Stomach (tissue), 9 donors: ENCODE measurements around the gene ATL1. TPM values are rescaled to one million over a fixed set of nuclear protein-coding genes. Genes with fewer than 3 reads are reported as not detected.
"Not testable (repeated sequence)": the region's sequence is repeated elsewhere in the genome, so short reads cannot be mapped to it uniquely, and the experiment has no call there.

Source experiments
- DNase-seq, 2 donors: peaks; one replicate each; pipeline versions ENCODE4 v3.0.0 to v3.0.0-alpha.2; 2013 to 2019
- H3K27ac ChIP-seq, 5 donors: fragments of 200-600 bp in 4 of 5; sonication (generic) in 4 of 5; one replicate each; pipeline ENCODE4 v1.5.1; 2013 to 2019; ENCODE audit warnings: mild to moderate bottlenecking in 1 of 5, moderate library complexity in 1 of 5
- H3K27me3 ChIP-seq, 3 donors: fragments of 200-600 bp; sonication (generic); one replicate each; pipeline ENCODE4 v1.5.1; 2017 to 2019; ENCODE audit warnings: mixed run types in 1 of 3
- H3K36me3 ChIP-seq, 4 donors: fragments of 200-600 bp; sonication (generic); 1 replicate in 3 of 4; 2 replicates in 1 of 4; pipeline ENCODE4 v1.5.1; 2016 to 2019
- H3K4me1 ChIP-seq, 4 donors: fragments of 200-600 bp; sonication (generic); one replicate each; pipeline ENCODE4 v1.5.1; 2016 to 2019
- H3K4me3 ChIP-seq, 4 donors: fragments of 200-600 bp; sonication (generic) in 3 of 4; one replicate each; pipeline ENCODE4 v1.5.1; 2016 to 2019; ENCODE audit warnings: mild to moderate bottlenecking in 1 of 4
- H3K9me3 ChIP-seq, 4 donors: fragments of 200-600 bp; sonication (generic); one replicate each; pipeline ENCODE4 v1.5.1; 2016 to 2019
- EP300 ChIP-seq: sonication (generic); formaldehyde crosslinking; IDR thresholded peaks from one replicate; pipeline ENCODE4 v1.6.1; 2017; ENCODE audit warnings: antibody characterized with exemption
- POLR2A ChIP-seq, 4 donors: fragments of 450-650 bp; IDR thresholded peaks; one replicate each; pipeline ENCODE4 v1.6.1; 2016; ENCODE audit warnings: antibody characterized with exemption in 4 of 4, control low read depth in 2 of 4, mild to moderate bottlenecking in 1 of 4, moderate library complexity in 1 of 4
- POLR2AphosphoS5 ChIP-seq, 3 donors: sonication (generic); formaldehyde crosslinking; IDR thresholded peaks; one replicate each; pipeline ENCODE4 v1.6.1; 2016; ENCODE audit warnings: antibody characterized with exemption in 3 of 3
- WGBS, 5 donors: extraction: QIAGEN DNeasy Blood & Tissue Kit in 3 of 5; methylation state at CpG; one replicate each; pipeline versions ENCODE4 v1.1.5 to v1.1.7; 2013 to 2018; 5-methylcytosine and 5-hydroxymethylcytosine counted together
- intact Hi-C: fragments of 100-400 bp; cut with DNase I; formaldehyde crosslinking; loops from one replicate; pipeline ENCODE4 v1.15.1; 2023; ENCODE audit warnings: low total_unique reads
- polyA plus RNA-seq, 3 donors: library from polyadenylated mRNA; stranded (reverse); fragments of 200-250 nt; gene quantifications; one replicate each; pipeline ENCODE4 v1.2.3, GENCODE V29; 2013
- total RNA-seq, 5 donors: library from RNA; depleted of rRNA; stranded (reverse); fragments of >200 nt; gene quantifications; one replicate each; pipeline versions ENCODE4 v1.1.0 to v1.2.3, GENCODE V29; 2014 to 2016
- TF ChIP-seq, protein P1 (sequence below), 7 experiments: fragments of 450-650 bp in 4 of 7; fragments of 200-600 bp in 3 of 7; sonication (generic) in 3 of 7; IDR thresholded peaks; one replicate each; pipeline ENCODE4 v1.5.1; 2016 to 2019; ENCODE audit warnings: antibody characterized with exemption in 7 of 7, control low read depth in 2 of 7, mild to moderate bottlenecking in 1 of 7
- donor health status: healthy with polysubstance abuse.
- donor health status: Bipolar disorder and iron deficiency.
- donor health status: healthy.

ATL1 gene
- total and polyA plus RNA-seq, 8 donors = 0.58 to 10.1 (median 2.2) TPM

DNA sequence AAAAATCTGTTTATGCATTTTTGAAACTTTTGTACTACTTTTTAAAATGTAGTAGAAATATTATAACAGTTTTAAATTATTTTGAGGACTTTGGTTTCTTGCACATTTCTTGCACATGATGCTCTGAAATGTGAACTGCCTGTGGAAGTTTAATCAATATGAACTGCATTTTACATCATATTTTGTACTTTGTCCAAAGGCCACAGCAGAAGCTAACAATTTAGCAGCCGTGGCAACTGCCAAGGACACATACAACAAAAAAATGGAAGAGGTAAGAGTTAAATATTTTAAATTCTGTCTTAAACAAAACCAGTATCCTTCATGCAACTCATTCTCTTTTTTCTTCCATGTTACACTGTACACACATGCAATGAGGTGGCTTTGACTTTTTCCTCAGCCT lies 63.0 kb downstream of the ATL1 start:
- WGBS, 5 donors = 83 to 89% (median 85%) methylated on average over 1 of the region's 1 CpG
- peaks cover 0 to 48% (median 20%) of the 10 kb centered on the region in 4 donors for H3K36me3 ChIP-seq
- no peak for TF ChIP-seq EP300
- TF ChIP-seq, protein P1, sequence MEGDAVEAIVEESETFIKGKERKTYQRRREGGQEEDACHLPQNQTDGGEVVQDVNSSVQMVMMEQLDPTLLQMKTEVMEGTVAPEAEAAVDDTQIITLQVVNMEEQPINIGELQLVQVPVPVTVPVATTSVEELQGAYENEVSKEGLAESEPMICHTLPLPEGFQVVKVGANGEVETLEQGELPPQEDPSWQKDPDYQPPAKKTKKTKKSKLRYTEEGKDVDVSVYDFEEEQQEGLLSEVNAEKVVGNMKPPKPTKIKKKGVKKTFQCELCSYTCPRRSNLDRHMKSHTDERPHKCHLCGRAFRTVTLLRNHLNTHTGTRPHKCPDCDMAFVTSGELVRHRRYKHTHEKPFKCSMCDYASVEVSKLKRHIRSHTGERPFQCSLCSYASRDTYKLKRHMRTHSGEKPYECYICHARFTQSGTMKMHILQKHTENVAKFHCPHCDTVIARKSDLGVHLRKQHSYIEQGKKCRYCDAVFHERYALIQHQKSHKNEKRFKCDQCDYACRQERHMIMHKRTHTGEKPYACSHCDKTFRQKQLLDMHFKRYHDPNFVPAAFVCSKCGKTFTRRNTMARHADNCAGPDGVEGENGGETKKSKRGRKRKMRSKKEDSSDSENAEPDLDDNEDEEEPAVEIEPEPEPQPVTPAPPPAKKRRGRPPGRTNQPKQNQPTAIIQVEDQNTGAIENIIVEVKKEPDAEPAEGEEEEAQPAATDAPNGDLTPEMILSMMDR (IDR thresholded peaks at IDR 0.05) = no peak
- TF ChIP-seq POLR2A (IDR thresholded peaks at IDR 0.05) = no peak
- TF ChIP-seq POLR2AphosphoS5 (IDR thresholded peaks at IDR 0.05) = no peak
- H3K27ac ChIP-seq = no peak overlapping the region
- no peak overlapping the region for H3K4me3 ChIP-seq
- no peaks in the 10 kb centered on the region for H3K4me1 ChIP-seq
- no peaks in the 10 kb centered on the region for H3K27me3 ChIP-seq
- intact Hi-C loops = no loop called here
- H3K9me3 ChIP-seq = no peaks in the 10 kb centered on the region
- DNase-seq = no peak

DNA sequence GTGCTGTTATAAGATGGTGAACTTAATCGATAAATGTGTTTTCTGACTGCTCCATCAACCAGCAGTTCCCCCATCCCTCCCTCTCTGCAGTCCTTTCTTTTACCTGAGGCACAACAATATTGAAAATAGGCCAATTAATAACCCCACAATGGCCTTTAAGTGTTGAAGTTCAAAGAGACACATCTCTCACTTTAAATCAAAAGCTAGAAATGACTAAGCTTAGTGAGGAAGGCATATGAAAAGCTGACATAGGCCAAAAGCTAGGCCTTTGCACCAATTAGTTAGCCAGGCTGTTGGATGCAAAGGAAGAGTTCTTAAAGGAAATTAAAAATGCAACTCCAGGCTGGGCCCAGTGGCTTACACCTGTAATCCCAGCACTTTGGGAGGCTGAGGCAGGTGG lies 64.5 kb downstream of the ATL1 start:
- Histone ChIP-seq H3K36me3 (peaks cover 0 to 59% (median 32%) of the 10 kb centered on the region in 4 donors), H3K27me3 (no peaks in the 10 kb centered on the region), H3K27ac (no peak overlapping the region), H3K9me3 (no peaks in the 10 kb centered on the region), H3K4me3 (no peak overlapping the region), H3K4me1 (no peaks in the 10 kb centered on the region)
- intact Hi-C loops = no loop called here
- 87 to 98% (median 94%) methylated on average over 1 of the region's 1 CpG for WGBS, 5 donors
- TF ChIP-seq POLR2AphosphoS5 (IDR thresholded peaks at IDR 0.05) = no peak
- TF ChIP-seq EP300 = no peak
- TF ChIP-seq, protein P1 (IDR thresholded peaks at IDR 0.05) = no peak
- no peak for TF ChIP-seq POLR2A (IDR thresholded peaks at IDR 0.05)
- no peak for DNase-seq

DNA sequence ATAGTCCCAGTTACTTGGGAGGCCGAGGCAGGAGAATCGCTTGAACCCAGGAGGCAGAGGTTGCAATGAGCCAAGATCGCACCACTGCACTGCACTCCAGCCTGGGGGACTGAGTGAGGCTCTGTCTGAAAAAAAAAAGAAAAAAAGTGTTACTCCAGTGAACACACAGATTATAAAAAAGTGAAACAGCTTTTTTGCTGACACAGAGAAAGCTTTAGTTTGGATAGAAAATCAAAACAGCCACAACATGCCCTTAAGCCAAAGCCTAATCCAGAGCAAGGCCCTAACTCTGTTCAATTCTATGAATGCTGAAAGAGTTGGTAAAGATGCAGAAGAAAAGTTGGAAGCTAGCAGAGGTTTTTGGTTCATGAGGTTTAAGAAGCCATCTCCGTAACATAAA lies 65.0 kb downstream of the ATL1 start:
- H3K27ac ChIP-seq, DNase-seq, H3K9me3 ChIP-seq, H3K27me3 ChIP-seq, H3K4me3 ChIP-seq, intact Hi-C loops, H3K4me1 ChIP-seq: not testable (repeated sequence)
- WGBS, 5 donors = 96 to 98% (median 97%) methylated on average over 4 of the region's 4 CpGs
- peaks cover 0 to 59% (median 33%) of the 10 kb centered on the region in 4 donors for H3K36me3 ChIP-seq

DNA sequence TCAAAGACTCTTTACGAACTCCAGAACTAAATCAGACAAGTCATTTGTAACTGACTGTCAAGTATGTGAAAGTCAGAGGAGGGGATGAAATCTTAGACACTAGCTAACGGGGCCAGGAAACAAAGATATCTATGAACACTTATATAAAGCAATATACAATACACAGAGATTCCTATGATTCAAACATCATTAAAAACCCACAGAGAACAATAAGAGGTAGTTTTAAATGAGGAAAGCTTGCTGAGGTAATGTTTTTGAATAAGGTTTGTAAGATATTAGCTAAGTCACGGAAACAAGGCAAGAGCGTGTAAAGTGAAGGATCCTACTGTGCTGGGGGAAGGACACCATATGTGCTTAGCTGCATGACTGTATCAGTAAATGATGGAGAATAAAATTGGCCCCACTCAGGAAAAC lies 71.5 kb downstream of the ATL1 start:
- Histone ChIP-seq H3K27ac (no peak overlapping the region), H3K36me3 (peaks cover 9 to 58% (median 52%) of the 10 kb centered on the region in 4 donors), H3K4me3 (no peak overlapping the region), H3K4me1 (no peaks in the 10 kb centered on the region), H3K9me3 (no peaks in the 10 kb centered on the region), H3K27me3 (no peaks in the 10 kb centered on the region)
- intact Hi-C loops = no loop called here
- 89 to 96% (median 91%) methylated on average over 4 of the region's 4 CpGs for WGBS, 5 donors
- TF ChIP-seq EP300 = no peak
- DNase-seq = no peak

DNA sequence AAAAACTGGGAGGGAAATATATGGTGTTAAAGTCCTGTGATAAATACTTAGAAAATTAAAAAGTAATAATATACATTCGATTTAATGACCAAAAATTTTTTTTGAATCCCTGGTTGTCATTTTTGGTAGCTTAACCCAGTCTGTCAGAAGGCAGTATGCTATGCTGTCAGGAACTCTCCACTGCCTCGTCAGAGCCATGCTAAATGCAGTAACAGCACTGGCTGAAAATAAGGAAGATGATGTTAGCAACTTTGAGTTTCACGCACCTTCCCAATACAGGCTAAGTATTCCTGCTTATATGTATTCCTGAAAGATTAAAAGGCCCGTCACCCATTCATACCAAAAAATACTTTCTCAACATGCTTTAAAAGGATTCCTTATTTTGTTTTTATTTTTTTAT lies 74.0 kb downstream of the ATL1 start:
- DNase-seq = no peak
- H3K27ac ChIP-seq = no peak overlapping the region
- intact Hi-C loops = no loop called here
- H3K9me3 ChIP-seq = no peaks in the 10 kb centered on the region
- TF ChIP-seq EP300 (no peak), POLR2AphosphoS5 (IDR thresholded peaks at IDR 0.05) (no peak), POLR2A (IDR thresholded peaks at IDR 0.05) (no peak)
- TF ChIP-seq, protein P1 (IDR thresholded peaks at IDR 0.05) = no peak
- 79 to 94% (median 84%) methylated on average over 4 of the region's 4 CpGs for WGBS, 5 donors
- H3K4me3 ChIP-seq = no peak overlapping the region
- H3K4me1 ChIP-seq = no peaks in the 10 kb centered on the region
- H3K36me3 ChIP-seq = peaks cover 9 to 63% (median 41%) of the 10 kb centered on the region in 4 donors
- no peaks in the 10 kb centered on the region for H3K27me3 ChIP-seq
